ENCODE measurements around the gene OBP2A.

DNA sequence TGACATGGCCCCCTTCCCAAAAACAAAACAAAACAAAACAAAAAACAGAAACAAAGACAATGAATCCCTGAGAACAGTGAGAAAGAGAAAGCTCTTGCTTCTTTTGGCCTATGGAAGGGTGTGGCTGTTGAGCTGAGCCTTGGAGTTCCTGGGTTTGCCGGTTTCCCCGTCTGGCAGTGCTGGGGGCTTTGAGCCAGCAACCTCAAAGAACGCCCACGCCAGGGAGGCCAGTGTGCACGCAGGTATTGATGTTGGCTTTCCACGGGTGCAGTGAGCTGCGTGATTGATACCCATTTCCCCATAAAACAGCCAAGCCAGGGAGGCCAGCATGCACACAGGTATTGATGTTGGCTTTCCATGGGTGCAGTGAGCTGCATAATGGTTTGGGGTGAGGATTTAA is 33.0 kb upstream of the OBP2A start:
- TF ChIP-seq, protein P1, sequence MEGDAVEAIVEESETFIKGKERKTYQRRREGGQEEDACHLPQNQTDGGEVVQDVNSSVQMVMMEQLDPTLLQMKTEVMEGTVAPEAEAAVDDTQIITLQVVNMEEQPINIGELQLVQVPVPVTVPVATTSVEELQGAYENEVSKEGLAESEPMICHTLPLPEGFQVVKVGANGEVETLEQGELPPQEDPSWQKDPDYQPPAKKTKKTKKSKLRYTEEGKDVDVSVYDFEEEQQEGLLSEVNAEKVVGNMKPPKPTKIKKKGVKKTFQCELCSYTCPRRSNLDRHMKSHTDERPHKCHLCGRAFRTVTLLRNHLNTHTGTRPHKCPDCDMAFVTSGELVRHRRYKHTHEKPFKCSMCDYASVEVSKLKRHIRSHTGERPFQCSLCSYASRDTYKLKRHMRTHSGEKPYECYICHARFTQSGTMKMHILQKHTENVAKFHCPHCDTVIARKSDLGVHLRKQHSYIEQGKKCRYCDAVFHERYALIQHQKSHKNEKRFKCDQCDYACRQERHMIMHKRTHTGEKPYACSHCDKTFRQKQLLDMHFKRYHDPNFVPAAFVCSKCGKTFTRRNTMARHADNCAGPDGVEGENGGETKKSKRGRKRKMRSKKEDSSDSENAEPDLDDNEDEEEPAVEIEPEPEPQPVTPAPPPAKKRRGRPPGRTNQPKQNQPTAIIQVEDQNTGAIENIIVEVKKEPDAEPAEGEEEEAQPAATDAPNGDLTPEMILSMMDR (optimal IDR thresholded peaks at IDR 0.05 in 1 of 3, IDR thresholded peaks at IDR 0.05 in 1 of 3, conservative IDR thresholded peaks at IDR 0.05 in 1 of 3; ENCODE audit: extremely low read depth in 1 of 3, insufficient read depth in 2 of 3, low read length in 3 of 3): no peak
- no peak for TF ChIP-seq EZH2 (IDR thresholded peaks at IDR 0.05; ENCODE audit: low read length)
